Body of pancreas (tissue), 4 donors: ENCODE results near the gene HHAT.

Experiments
- CTCF ChIP-seq, 7 experiments: fragments of 450-650 bp in 4 of 7; fragments of 200-600 bp in 3 of 7; sonication (generic) in 3 of 7; IDR thresholded peaks; one replicate each; pipeline ENCODE4 v1.5.1; 2016 to 2019; ENCODE audit warnings: antibody characterized with exemption in 7 of 7
- POLR2A ChIP-seq, 3 donors: fragments of 450-650 bp; IDR thresholded peaks; one replicate each; pipeline ENCODE4 v1.6.1; 2016; ENCODE audit warnings: antibody characterized with exemption in 3 of 3, mild to moderate bottlenecking in 2 of 3

- TF ChIP-seq CTCF (IDR thresholded peaks at IDR 0.05): no peak
- no peak for TF ChIP-seq POLR2A (IDR thresholded peaks at IDR 0.05)
These were observed 40.7 kb downstream of the HHAT start for GRCh38 chr1:210369425-210369824.
